ENCODE results near the gene MAP1LC3B. TPM values are rescaled to one million over a fixed set of nuclear protein-coding genes. Genes with fewer than 3 reads are reported as not detected.
"Not testable (repeated sequence)": the region's sequence is repeated elsewhere in the genome, so short reads cannot be mapped to it uniquely, and the experiment has no call there.

MAP1LC3B gene
- total RNA-seq, 6 experiments from 2014 or later, result 81.3 to 112 (median 85.4) TPM

DNA sequence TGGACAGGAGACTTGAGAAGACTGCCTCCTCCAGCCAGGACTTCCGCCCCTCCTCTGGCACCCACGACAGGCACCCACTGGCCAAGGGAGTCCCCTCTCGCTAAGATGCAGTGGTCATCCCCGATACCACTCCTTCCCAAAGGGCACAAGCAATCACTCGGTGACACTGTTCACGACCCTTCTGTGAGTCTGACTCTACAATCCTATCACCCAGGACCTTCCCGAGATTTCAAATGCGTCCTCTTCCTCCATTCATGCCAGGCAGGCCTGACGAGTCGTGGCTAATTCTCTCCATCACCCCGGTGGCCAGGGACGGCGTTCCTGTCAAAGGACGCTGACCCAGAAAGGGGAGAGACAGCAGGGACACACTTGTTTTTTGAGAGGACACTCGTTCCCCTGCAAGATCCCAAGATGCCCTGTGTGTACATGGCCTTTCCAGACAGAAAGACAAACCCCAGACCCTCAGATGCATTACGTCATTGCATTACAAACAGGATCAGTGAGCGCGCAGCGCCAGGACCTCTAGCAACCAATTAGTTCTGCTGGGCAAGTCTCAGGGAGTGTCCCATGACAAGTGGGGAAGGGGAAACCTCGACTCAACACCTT is 20.8 kb upstream of the MAP1LC3B start:
- H3K27ac Mint-ChIP-seq, result no peak overlapping the region
- no peak for DNase-seq
- H3K27me3 Mint-ChIP-seq (ENCODE audit: insufficient read depth), result no peaks in the 10 kb centered on the region; the same call in 1 of the 2 replicates
- H3K9me3 Mint-ChIP-seq, result no peaks in the 10 kb centered on the region
- no peak overlapping the region for H3K4me3 Mint-ChIP-seq
- H3K36me3 Mint-ChIP-seq (ENCODE audit: low read depth), result no peaks in the 10 kb centered on the region; the same call in 1 of the 2 replicates
- TF ChIP-seq, protein P1, sequence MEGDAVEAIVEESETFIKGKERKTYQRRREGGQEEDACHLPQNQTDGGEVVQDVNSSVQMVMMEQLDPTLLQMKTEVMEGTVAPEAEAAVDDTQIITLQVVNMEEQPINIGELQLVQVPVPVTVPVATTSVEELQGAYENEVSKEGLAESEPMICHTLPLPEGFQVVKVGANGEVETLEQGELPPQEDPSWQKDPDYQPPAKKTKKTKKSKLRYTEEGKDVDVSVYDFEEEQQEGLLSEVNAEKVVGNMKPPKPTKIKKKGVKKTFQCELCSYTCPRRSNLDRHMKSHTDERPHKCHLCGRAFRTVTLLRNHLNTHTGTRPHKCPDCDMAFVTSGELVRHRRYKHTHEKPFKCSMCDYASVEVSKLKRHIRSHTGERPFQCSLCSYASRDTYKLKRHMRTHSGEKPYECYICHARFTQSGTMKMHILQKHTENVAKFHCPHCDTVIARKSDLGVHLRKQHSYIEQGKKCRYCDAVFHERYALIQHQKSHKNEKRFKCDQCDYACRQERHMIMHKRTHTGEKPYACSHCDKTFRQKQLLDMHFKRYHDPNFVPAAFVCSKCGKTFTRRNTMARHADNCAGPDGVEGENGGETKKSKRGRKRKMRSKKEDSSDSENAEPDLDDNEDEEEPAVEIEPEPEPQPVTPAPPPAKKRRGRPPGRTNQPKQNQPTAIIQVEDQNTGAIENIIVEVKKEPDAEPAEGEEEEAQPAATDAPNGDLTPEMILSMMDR (IDR thresholded peaks at IDR 0.05), result no peak
- H3K4me1 Mint-ChIP-seq (ENCODE audit: low read depth), result peaks cover 25% of the 10 kb centered on the region

DNA sequence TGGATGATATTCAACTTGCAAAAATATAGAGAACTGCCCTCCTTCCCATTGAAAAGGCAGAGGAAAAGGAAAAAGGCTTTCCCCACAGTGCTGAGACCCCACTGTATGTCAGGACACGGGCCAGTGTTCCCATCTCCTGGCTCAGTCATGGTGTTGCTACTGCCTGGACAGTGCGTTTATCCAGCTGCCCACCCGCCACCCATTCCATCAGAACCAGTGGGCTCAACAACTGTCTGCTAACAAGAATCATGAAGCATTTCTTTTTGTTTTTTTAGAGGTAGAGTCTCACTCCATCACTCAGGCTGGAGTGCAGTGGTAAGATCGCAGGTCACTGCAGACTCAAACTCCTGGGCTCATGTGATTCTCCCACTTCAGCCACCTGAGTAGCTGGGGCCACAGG is 19.8 kb upstream of the MAP1LC3B start:
- H3K27me3 Mint-ChIP-seq (ENCODE audit: insufficient read depth), result no peaks in the 10 kb centered on the region; the same call in 1 of the 2 replicates
- no peak for DNase-seq
- H3K9me3 Mint-ChIP-seq, result no peaks in the 10 kb centered on the region
- no peak overlapping the region for H3K4me3 Mint-ChIP-seq
- TF ChIP-seq, protein P1 (IDR thresholded peaks at IDR 0.05), result no peak
- peaks cover 33% of the 10 kb centered on the region for H3K4me1 Mint-ChIP-seq (ENCODE audit: low read depth)
- H3K36me3 Mint-ChIP-seq (ENCODE audit: low read depth), result no peaks in the 10 kb centered on the region; the same call in 1 of the 2 replicates
- H3K27ac Mint-ChIP-seq, result no peak overlapping the region

DNA sequence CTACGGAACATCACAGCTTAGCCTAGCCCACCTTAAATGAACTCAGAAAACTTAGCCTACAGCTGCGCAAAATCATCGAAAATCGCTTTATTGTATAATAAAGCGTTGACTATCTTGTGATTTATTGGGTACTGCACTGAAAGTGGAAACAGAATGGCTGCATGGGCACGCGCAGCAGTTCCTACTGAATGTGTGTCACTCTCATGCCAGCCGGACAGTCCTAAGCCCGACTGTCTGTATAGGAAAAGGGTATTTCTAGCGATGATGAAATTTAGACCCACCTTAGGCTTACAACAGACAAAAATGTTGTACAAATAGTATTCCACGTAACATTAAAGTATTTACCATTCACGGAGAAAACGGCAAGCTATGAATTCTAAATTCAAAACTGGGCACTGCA is 17.8 kb upstream of the MAP1LC3B start:
- no peak for DNase-seq
- H3K36me3 Mint-ChIP-seq (ENCODE audit: low read depth), result no peaks in the 10 kb centered on the region; the same call in 1 of the 2 replicates
- peaks cover 26% of the 10 kb centered on the region for H3K4me1 Mint-ChIP-seq (ENCODE audit: low read depth)
- TF ChIP-seq, protein P1 (IDR thresholded peaks at IDR 0.05), result no peak
- H3K27ac Mint-ChIP-seq, result no peak overlapping the region
- H3K4me3 Mint-ChIP-seq, result no peak overlapping the region
- no peaks in the 10 kb centered on the region for H3K27me3 Mint-ChIP-seq (ENCODE audit: insufficient read depth)
- no peaks in the 10 kb centered on the region for H3K9me3 Mint-ChIP-seq

DNA sequence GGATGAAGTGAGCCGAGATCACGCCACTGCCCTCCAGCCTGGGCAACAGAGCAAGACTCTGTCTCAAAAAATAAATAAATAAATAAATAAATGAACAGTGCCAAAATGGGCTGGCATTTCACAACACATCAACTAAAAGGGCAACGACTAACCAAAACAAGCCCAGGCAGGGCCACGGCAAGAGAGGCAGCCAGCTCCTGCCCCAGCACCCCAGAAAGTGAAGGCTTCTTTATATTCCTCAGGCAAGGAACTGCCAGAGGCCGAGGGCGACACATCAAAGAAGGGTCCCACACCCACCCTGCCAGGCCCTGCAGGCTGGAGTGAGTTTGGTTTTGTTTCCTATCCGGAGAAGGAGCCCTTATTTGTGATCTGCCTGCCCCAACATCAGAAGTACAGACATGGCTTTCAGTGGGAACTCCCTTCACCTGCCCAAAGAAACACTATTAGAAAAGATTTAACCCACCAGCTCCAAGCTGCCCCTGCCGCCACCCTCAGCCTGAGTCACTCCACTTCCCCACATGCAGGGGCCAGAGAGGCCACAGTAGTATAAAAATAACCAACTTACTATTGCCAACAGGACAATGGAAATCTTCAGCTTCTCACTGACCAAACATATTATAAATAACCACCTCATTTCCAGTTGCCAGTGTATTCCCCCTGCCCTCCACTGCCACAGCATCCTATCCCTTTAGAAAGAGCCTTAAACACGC is 16.6 kb upstream of the MAP1LC3B start:
- peak overlapping the region; percentile 79 for H3K27ac Mint-ChIP-seq
- peak overlapping the region; percentile 43 for H3K4me3 Mint-ChIP-seq

DNA sequence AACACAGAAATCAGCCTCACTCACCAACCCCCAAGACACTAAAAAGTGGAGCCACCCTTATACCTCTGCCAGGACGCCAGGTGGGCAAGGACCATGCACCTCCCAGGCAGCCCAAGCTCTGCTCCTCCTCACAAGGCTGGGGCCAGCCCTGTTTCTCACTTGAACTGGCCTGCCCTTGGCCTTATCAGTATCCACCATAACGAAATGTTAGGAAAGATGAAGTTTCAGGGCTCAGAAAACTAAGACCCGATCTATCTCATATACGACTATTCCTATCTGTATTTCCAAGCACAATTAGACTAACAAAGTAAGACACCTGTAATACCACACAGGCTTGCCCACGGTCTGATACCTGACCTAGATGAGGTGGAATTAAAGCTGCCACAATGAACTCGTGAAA is 15.5 kb upstream of the MAP1LC3B start:
- TF ChIP-seq, protein P1 (IDR thresholded peaks at IDR 0.05), result no peak
- Mint-ChIP-seq H3K9me3 (no peaks in the 10 kb centered on the region), H3K36me3 (ENCODE audit: low read depth) (no peaks in the 10 kb centered on the region; the same call in 1 of the 2 replicates), H3K27ac (peak overlapping the region; percentile 79), H3K4me1 (ENCODE audit: low read depth) (peaks cover 37% of the 10 kb centered on the region), H3K27me3 (ENCODE audit: insufficient read depth) (no peaks in the 10 kb centered on the region), H3K4me3 (no peak overlapping the region)
- no peak for DNase-seq

More for the DNA sequence above, 16.6 kb upstream of the MAP1LC3B start:
- H3K27me3 Mint-ChIP-seq (ENCODE audit: insufficient read depth), result no peaks in the 10 kb centered on the region
- TF ChIP-seq, protein P1 (IDR thresholded peaks at IDR 0.05), result no peak
- H3K36me3 Mint-ChIP-seq (ENCODE audit: low read depth), result no peaks in the 10 kb centered on the region; the same call in 1 of the 2 replicates
- no peaks in the 10 kb centered on the region for H3K9me3 Mint-ChIP-seq
- DNase-seq, result peak; percentile 42
- peaks cover 27% of the 10 kb centered on the region for H3K4me1 Mint-ChIP-seq (ENCODE audit: low read depth)

DNA sequence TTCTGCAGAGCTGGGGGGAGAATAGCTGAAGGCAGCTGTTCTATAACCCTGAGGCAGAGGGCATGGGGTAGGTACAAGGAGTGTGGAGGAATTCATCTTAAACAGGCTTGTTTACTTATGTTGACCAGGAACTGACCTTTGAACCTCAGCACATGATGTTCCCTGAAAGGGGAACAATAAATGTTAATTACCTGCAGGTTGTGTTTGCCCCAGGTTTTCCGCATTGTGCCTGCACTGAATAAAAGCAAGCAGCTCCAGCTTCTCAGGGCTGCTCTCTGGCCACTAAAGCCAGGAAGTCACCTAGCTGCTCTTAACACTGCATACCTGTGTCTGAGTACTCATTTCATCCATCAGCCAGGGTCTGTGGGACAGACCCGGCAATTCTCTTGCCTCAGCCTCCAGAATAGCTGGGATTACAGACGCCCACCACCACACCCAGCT is 12.8 kb upstream of the MAP1LC3B start:
- Mint-ChIP-seq H3K27ac (peak overlapping the region; percentile 17; the same call in 1 of the 2 replicates), H3K4me1 (ENCODE audit: low read depth) (peaks cover 49% of the 10 kb centered on the region)
- not testable (repeated sequence) for H3K36me3 Mint-ChIP-seq (ENCODE audit: low read depth); H3K9me3 Mint-ChIP-seq; H3K4me3 Mint-ChIP-seq; H3K27me3 Mint-ChIP-seq (ENCODE audit: insufficient read depth); DNase-seq

Measured in HFFc6 (cell line).